ENCODE measurements around the gene NTRK1. TPM values are rescaled to one million over a fixed set of nuclear protein-coding genes. Genes with fewer than 3 reads are reported as not detected.

Gene NTRK1
- total RNA-seq, 1 experiment from 2014 or later = 0.33 TPM

DNA sequence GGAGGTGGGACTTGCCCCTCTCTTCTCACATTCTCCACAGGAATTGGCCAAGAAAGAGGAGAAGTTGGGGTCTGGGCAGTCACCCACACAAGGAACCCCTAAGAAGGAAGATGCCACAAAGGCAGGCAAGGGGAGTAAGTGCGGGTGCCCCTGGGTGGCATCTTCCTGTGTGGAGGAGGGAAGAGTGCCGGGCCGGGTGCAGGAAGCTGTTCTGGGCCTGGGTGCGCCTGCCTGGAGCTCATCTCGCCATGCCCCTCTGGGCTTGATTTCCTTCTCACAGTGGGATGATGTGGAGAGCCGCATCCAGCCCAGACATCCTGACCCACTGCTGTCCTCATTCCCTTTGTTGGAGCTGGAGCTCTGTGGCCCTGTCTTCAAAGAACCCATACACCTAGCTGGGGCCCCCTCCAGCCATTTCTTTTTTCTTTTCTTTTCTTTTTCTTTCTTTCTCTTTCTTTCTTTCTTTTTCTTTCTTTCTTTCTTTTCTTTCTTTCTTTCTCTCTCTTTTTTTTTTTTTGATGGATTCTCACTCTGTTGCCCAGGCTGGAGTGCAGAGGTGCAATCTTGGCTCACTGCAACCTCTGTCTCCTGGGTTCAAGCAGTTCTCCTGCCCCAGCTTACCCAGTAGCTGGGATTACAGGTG is 69.1 kb downstream of the NTRK1 start:
- H3K27ac Mint-ChIP-seq (ENCODE audit: low read depth, unreplicated experiment) = no peak overlapping the region
- DNase-seq (ENCODE audit: unreplicated experiment) = no peak
- peaks cover 42% of the 10 kb centered on the region for H3K27me3 Mint-ChIP-seq (ENCODE audit: insufficient read depth, unreplicated experiment)
- H3K9me3 Mint-ChIP-seq (ENCODE audit: unreplicated experiment) = no peaks in the 10 kb centered on the region
- H3K36me3 Mint-ChIP-seq (ENCODE audit: insufficient read depth, unreplicated experiment) = peaks cover 4% of the 10 kb centered on the region
- no peak overlapping the region for H3K4me3 Mint-ChIP-seq (ENCODE audit: unreplicated experiment)
- ChIA-PET CTCF (interaction anchor here (0.5 to 13.9 kb wide), 14 partner anchors 9 to 302 kb away, joined by 3 to 363 read pairs (median 4); partner anchors contain the start of genes ISG20L2, METTL25B and PEAR1), POLR2A (interaction anchor here (0.6 kb wide), 1 partner anchor 130 kb away, joined by 3 read pairs; no protein-coding TSS in a partner anchor)
- intact Hi-C loops (cut with micrococcal nuclease) = loop anchor here (2.0 to 10.0 kb wide), 2 partner anchors 133 to 145 kb away; no protein-coding TSS in a partner anchor
- peaks cover 24% of the 10 kb centered on the region for H3K4me1 Mint-ChIP-seq (ENCODE audit: insufficient read depth, unreplicated experiment)
- TF ChIP-seq, protein P1, sequence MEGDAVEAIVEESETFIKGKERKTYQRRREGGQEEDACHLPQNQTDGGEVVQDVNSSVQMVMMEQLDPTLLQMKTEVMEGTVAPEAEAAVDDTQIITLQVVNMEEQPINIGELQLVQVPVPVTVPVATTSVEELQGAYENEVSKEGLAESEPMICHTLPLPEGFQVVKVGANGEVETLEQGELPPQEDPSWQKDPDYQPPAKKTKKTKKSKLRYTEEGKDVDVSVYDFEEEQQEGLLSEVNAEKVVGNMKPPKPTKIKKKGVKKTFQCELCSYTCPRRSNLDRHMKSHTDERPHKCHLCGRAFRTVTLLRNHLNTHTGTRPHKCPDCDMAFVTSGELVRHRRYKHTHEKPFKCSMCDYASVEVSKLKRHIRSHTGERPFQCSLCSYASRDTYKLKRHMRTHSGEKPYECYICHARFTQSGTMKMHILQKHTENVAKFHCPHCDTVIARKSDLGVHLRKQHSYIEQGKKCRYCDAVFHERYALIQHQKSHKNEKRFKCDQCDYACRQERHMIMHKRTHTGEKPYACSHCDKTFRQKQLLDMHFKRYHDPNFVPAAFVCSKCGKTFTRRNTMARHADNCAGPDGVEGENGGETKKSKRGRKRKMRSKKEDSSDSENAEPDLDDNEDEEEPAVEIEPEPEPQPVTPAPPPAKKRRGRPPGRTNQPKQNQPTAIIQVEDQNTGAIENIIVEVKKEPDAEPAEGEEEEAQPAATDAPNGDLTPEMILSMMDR (IDR thresholded peaks at IDR 0.05; ENCODE audit: unreplicated experiment) = no peak
- no TSS peak for BruUV-seq (replicated peaks)

DNA sequence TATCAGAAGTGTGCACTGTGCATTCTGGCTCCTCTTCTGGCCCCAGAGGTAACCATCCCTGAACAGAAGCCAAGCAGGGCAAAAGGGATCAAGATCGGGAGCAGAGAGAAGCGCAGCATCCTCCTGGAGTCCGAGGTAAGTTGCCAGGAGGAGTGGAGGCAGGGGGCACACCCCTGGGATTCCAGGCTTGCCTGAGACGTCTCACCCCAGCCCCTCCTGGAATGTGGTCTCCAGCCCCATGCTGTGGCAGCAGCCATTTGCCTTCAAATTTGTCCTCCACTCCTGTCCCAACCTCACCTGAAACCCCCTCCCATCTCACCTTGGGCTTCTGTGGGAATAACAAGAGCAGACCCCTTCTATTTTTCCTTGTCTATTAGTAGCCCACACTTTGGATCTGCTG is 69.8 kb downstream of the NTRK1 start:
- Mint-ChIP-seq H3K9me3 (ENCODE audit: unreplicated experiment) (no peaks in the 10 kb centered on the region), H3K27ac (ENCODE audit: low read depth, unreplicated experiment) (no peak overlapping the region), H3K4me1 (ENCODE audit: insufficient read depth, unreplicated experiment) (peaks cover 23% of the 10 kb centered on the region), H3K27me3 (ENCODE audit: insufficient read depth, unreplicated experiment) (peaks cover 42% of the 10 kb centered on the region), H3K36me3 (ENCODE audit: insufficient read depth, unreplicated experiment) (peaks cover 8% of the 10 kb centered on the region), H3K4me3 (ENCODE audit: unreplicated experiment) (no peak overlapping the region)
- no TSS peak for BruUV-seq (replicated peaks)
- ChIA-PET POLR2A (no interaction called here), CTCF (interaction anchor here (1.2 to 13.9 kb wide), 6 partner anchors 20 to 271 kb away, joined by 3 to 363 read pairs (median 42); partner anchors contain the start of gene PEAR1)
- no peak for DNase-seq (ENCODE audit: unreplicated experiment)
- TF ChIP-seq, protein P1 (IDR thresholded peaks at IDR 0.05; ENCODE audit: unreplicated experiment) = no peak
- intact Hi-C loops (cut with micrococcal nuclease) = no loop called here

Other genes starting within 250 kb of the NTRK1 start
- not detected in 2 replicates for gene HAPLN2, start 241.4 kb upstream of the NTRK1 start, total RNA-seq (2022)
- gene BCAN, start 218.7 kb upstream of the NTRK1 start, total RNA-seq (2022) = 0.37 TPM in 1 of 2 replicates, not detected in the other
- gene NES, start 183.5 kb upstream of the NTRK1 start, total RNA-seq (2022) = not detected in 2 replicates
- 0.98 and 1.9 TPM in 2 replicates for gene CRABP2, start 155.3 kb upstream of the NTRK1 start, total RNA-seq (2022)
- gene METTL25B, start 132.4 kb upstream of the NTRK1 start, total RNA-seq (2022) = 46.0 and 68.9 TPM in 2 replicates
- 49.9 and 57.5 TPM in 2 replicates for gene ISG20L2, start 132.1 kb upstream of the NTRK1 start, total RNA-seq (2022)
- 233 and 261 TPM in 2 replicates for gene MRPL24, start 119.8 kb upstream of the NTRK1 start, total RNA-seq (2022)
- gene HDGF, start 109.2 kb upstream of the NTRK1 start, total RNA-seq (2022) = 679 and 707 TPM in 2 replicates
- gene PRCC, start 93.3 kb upstream of the NTRK1 start, total RNA-seq (2022) = 112 and 131 TPM in 2 replicates
- gene SH2D2A, start 44.0 kb upstream of the NTRK1 start, total RNA-seq (2022) = 19.2 and 27.9 TPM in 2 replicates
- gene INSRR, start 1.7 kb upstream of the NTRK1 start, total RNA-seq (2022) = not detected in 2 replicates
- 6.5 and 8.8 TPM in 2 replicates for gene PEAR1, start 32.9 kb downstream of the NTRK1 start, total RNA-seq (2022)
- gene LRRC71, start 59.8 kb downstream of the NTRK1 start, total RNA-seq (2022) = not detected in 2 replicates
- 34.5 and 38.5 TPM in 2 replicates for gene ARHGEF11, start 184.9 kb downstream of the NTRK1 start, total RNA-seq (2022)
- gene ETV3L, start 238.9 kb downstream of the NTRK1 start, total RNA-seq (2022) = not detected in 2 replicates